Umbilical cord (tissue), 2 donors: Measurements from ENCODE around the gene ARHGAP18. TPM values are rescaled to one million over a fixed set of nuclear protein-coding genes. Genes with fewer than 3 reads are reported as not detected.

Experiments
- DNase-seq: peaks from one replicate; pipeline ENCODE4 v3.0.0-alpha.2; 2015; ENCODE audit warnings: low spot score
- total RNA-seq: library from RNA; depleted of rRNA; stranded (reverse); fragments of >200 nt; gene quantifications from one replicate; pipeline ENCODE4 v1.2.3, GENCODE V29; 2014; ENCODE audit warnings: low replicate concordance; ENCODE audit not compliant: insufficient read depth

ARHGAP18 gene
- total RNA-seq, 1 donor from 2014 or later = 27.0 TPM

DNA sequence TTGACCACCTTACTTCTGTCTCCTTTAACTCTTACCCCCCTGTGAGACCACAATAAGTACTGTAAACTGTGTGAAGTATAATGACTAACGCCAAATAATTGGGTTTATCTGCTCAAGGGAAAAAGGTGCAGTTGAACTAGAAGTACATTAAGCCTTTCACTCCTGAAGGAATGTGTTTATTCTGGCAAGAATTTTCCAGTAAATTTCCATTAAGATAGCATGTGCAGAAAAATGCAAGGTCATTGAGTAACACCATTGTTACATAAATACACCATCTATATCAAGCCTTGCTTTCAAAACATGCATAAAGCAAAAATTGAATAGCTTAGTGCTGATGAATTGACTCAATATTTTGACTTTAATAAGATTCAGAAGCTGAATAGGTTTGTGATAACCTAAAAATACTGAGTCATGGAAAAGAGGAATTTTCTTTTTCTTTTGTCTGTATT lies 65.4 kb downstream of the ARHGAP18 start:
- DNase-seq = peak; percentile 40

DNA sequence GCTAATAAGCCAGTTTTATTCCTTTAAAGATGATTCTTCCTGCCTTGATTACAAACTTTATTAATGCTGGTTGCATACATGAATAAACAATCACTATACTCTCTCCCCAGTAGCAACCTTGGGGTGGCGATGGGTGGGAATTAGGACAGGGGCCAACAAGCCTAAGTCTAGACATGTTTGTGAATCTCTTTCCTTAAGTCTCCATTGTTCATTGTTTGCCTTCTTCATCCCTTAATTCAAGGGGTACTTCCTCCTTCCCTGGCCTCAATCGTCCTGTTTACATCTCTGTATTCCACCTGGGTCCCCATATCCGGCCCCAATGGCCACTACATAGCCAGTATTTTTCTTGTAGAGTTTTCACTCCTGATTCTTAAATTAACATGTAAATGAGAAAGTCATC lies 66.0 kb downstream of the ARHGAP18 start:
- DNase-seq = no peak

DNA sequence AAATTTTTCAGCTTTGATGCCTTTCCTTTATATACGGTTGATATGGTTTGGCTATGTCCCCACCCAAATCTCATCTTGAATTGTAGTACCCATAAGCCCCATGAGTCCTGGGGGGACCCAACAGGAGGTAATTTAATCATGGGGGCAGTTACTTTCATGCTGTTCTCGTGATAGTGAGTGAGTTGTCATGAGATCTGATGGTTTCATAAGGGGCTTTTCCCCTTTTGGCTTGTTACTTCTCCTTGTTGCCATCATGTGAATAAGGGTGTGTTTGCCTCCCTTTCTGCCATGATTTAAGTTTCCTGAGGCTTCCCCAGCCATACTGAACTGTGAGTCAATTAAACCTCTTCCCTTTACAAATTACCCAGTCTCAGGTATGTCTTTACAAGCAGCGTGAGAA lies 66.8 kb downstream of the ARHGAP18 start:
- no peak for DNase-seq

DNA sequence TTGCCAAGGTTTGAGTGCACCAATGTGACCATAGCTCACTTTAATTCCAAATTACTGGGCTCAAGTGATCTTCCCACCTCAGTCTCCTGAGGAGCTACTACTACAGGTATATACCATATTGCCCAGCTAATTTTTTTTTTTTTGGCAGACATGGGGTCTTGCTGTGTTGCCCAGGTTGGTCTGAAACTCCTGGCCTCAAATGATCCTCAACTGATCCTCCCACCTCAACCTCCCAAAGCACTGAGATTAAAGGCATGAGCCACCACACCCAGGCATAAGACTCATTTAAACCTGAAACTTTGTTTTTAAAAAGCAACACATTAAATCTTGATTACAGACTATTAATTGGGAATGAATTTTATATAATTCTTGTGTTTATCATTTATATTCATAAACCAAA lies 67.7 kb downstream of the ARHGAP18 start:
- no peak for DNase-seq

DNA sequence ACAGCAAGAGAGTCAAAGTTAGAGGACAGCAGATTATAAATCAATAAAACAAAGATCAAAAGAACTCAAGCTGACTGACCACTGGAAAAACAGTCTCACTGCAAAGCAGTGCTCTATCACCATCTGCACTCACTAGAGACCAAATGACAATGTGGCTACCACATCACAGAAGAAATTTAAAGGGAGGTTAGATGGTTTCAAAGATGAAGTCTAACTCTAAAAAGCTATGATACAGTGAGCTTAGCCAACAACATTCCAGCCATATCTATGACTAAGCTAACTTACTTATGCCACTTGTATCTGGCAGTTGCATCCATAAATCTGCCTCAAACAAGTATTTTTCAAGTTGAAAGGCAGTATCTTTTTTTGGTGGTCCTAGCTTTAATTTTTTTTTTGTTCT lies 68.6 kb downstream of the ARHGAP18 start:
- DNase-seq = peak; percentile 69

DNA sequence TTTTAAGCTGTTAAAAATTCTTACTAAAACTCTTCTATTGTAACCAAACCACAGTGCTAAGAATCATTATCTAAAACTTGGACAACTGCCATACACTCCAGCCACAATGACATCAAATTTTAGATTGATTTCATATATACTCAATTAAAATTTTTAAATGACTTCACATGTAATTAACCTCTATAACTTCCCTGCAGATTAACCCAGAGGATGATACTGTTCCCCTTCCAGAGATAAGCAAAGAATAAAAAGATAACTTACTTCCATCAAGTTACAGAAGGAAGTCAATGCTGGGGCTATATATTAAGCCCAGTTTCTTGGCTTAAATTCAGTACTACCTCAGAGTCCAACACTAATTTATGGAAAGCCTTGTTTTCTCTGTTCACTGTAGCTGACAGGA lies 71.3 kb downstream of the ARHGAP18 start:
- peak; percentile 47 for DNase-seq

DNA sequence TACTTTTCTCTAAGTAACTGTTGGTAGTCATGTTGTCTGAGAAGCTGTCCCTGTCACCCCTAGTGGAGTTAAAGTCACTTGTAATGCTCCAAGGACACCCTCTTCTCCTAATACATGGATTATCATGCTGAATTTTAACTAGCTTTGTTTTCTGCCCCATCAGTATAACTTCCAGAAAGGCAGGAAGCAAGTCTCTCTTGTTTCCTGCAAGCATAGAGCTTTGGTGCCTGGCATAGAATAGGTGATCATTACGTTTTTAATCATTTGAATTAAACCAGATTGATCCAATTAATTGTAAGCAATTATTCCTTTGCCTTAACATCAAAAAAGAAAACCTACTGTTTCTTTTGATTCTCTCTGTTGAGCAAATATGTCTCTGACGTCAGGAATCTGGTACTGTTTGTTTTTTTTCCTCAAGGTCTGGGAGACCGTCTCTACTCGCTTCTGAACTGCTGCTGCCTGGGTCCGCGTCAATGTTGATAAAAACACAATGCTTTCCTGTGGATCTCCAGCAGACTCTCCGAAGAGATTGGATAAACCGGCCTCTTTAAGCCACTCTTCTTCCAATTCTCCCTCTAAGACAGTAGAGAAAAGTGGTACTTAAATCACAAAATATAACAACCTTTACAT lies 71.8 kb downstream of the ARHGAP18 start:
- DNase-seq = no peak

DNA sequence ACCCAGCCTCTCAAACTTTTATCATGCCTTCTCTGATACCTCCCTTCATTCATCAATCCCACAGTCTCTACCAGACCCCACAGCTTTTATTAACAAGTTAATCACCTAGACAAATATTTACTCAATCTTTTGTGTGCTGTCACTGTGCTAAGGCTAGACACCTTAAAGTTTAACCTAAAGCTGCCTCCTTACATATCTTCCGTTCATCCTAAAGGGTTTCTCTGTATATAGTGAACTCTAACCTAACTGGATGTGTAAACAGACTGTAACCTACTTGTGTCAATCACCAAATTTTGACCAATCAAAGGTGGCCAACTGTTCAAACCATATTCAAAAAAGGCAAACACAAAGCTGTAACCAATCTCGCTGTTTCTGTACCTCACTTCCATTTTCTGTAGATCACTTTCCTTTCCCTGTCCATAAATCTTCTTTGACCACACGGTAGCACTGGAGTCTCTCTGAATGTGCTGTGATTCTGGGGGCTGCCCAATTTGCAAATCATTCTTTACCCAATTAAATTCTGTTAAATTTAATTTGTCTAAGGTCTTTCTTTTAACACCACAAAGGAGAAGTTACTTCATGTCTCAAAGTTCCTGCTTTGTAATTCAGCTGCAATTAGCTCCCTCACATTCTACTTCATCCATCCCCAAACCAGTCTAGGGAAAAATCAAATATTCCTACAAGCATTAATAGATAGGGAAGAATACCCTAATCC lies 72.5 kb downstream of the ARHGAP18 start:
- DNase-seq = no peak

DNA sequence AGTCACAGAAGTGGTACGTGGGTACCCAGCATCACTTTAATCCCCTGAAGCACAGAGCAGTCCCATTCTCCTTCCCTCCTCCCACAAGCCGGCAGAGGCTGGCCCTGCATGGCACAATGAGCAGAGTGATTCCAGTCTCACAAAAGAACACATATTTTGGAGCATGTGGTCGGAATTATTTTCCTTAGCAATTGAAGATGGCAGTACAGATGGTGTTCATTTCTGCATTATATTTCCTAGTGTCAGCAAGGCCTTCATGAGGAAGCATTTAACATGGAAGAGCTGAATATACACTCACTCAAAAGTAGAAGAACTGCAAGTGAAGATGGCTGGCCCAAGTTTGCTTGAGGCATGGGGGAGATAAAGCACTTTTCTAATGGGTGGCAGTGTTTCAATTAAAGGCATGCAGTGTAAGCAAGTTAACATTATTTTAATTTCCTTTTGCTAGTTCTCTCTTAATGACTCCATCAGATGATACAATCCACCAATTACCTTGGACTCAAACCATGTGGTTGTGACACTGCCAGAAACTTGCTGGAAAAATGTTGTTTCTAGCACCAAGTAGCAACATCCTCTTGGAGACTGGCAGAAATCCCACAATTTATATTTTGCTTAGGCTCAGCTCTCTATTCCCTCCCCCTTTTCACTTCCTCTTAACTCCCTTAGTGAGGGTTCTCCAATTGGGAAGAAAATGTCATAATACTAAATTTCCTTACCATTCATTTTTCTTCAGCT lies 74.4 kb downstream of the ARHGAP18 start:
- peak; percentile 35 for DNase-seq

DNA sequence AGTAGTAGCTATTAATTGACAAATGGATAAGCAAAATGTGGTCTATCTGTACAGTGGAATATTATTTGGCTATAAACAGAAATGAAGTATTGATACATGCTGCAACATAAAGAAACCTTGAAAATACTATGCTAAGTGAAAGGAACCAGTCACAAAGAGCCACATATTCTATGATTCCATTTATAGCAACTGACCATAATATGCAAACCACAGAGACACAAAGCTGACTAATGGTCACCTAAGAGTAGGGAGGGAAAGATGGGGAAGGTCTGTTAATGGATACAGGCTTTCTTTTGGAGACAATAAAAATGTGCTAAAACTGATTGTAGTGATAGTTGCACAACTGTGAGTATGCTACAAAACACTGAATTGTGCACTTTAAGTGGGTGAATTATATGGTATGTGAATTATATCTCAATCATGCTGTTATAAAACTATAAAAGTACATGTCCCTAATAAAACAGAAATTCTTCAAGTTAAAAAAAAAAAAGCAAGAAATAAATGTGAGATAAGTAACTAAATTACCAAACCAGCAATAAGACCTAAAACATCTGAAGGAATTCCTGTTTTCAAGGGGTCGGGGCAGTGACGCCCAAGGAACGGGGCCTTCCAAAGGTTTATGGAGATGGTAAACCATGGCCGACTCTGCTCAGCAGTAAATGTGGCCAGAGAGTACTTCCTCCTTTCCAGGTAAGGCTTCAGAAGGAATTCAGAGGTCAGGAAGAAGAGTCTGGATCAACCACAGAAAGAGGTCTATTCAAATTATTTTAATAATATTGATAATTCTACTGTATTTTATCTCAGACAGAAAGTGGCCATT lies 75.4 kb downstream of the ARHGAP18 start:
- DNase-seq = no peak

DNA sequence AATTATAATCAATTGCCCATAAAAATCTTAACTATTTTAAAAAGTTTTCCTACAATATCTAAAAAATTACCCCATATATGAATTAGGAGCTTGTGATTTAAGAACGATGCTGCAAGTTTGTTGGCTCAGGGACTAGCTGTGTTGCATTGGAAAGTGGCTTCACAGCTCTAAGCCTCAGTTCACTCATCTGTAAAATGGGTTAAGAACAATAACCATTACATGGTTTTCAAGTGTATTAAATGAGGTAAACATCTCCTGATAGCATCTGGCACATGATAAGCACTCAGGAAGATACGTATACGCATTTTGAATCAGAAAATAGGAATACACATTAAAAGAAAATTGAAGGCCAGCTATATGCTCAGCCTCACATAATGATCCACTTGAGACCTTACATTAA lies 76.4 kb downstream of the ARHGAP18 start:
- DNase-seq = no peak

DNA sequence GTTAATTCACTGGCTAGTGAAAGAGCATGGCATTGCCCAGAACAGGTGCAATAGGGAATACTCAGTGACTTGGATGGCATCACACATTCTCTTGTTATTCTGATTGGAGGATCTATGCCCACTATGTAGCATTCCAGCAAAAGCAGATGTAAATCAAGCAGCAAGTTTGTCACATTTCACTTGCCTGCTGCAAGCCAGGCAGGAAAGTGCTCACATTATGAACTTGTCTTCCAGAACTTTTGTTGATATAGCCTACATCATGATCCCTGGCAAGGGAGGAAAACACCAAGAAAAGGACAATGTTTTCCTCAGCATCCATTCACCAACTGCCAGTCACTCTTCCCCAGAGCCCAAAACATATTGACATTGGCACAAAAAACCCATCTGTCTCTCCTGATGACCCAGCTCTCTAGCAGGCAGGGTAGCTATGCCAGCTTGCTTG lies 77.8 kb downstream of the ARHGAP18 start:
- no peak for DNase-seq

DNA sequence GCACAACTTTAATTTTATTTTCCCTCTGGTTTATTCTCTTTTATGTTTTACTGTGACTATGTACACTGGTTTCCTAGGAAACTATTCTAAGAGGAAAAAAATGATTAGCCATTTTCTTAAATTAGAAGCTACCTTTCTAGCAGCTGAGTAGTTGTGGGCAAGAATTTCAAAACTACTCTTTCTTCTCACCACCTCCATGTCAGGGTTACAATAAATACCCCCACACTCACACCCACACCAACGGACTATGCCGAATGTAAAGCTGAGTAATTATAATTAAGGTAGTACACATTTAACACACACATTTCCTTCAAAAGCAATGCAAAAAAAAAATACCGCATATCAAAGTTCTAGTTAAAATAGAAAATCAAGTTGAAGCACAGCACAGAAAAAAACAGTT lies 78.9 kb downstream of the ARHGAP18 start:
- no peak for DNase-seq

DNA sequence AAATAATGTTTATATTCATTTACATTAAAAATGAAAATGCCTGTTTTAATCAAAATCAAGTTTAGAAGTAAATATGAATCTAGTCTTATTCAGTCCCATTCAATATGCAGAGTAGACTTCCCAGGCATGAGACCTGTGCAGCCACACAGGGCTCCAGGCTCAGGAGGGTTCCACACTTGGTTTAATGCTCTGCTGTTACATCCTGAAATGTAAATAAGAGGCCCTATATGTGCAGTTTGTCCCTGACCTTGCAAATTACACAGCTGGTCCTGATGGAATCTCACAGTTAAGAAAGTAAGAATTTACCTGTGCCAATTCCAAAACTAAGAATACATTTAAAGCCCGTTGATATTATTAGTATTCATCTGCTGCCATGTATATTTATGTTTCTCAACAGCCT lies 79.4 kb downstream of the ARHGAP18 start:
- no peak for DNase-seq

DNA sequence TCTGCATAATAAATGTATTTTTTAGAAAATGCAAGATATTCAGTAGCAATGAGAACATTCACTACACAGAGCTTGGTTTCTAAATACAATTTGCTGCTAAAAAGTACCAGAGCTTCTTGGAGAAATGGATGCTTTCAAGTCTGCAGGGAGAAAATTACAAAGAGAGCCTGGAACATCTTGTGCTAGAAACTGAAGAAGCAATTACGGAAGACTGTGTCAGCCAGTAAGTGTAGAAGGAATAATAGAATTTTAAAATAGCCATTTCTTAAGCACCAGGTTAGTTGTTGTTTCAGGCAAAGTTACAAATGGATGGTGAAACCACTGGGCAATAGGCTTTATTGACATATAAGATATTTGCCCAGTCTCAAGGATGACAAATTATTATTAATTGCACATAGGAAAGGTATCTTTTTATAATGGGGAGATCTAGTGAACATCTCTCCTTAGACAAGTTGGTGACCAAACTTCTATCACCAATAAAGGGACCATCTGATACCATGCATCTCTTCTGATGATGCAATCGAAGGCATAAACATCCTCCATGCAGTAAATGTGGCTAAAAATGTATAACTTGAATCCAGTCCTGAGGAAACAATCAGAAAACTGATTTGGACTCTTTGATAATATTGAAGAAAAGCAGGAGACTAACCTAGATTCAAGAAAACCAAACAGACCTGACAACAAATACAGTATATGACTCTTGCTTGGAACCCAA lies 81.7 kb downstream of the ARHGAP18 start:
- no peak for DNase-seq

DNA sequence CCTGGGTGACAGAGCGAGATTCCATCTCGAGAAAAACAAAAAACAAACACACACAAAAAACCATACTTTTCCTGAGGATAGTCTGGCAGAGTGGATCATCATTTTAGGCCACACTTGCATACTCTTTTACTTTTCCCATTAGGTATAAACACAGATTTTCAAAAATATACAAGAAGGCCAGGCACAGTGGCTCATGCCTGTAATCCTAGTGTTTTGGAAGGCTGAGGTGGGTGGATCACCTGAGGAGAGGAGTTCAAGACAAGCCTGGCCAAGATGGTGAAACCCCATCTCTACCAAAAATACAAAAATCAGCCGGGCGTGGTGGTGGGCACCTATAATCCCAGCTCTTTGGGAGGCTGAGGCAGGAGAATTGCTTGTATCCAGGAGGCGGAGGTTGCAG lies 85.5 kb downstream of the ARHGAP18 start:
- no peak for DNase-seq

DNA sequence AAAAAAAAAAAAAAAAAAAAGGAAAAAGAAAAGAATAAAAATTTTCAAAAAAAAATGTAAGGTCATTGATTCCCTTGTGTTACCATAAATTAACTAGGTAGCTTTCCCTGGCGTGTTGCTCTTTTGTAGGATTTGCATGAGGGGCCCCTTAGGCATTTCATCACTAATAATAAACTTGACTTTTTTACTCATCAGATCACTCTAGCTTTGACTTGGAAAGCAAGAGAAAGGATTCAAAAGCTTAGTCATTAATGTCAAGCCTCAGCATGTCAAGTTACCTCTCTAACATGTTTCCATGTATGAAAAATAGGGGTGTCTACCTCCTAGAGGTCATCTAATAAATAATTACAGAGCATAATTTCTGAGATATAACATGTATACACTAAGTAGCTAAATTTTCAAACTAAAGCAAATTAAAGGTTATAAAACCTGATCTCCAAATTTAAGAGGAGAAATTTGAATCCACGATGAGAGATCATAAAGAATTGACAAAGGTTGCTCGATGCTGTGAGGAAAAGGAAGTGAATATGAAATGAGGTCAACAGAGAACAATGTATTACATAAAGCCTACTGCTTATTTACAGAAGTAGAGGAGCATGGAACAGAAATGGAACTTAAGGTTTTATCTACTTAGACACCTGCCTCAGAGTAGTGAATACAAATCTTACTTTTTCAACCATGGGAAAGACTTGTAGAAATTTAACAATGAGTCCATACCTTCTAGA lies 86.8 kb downstream of the ARHGAP18 start:
- no peak for DNase-seq

DNA sequence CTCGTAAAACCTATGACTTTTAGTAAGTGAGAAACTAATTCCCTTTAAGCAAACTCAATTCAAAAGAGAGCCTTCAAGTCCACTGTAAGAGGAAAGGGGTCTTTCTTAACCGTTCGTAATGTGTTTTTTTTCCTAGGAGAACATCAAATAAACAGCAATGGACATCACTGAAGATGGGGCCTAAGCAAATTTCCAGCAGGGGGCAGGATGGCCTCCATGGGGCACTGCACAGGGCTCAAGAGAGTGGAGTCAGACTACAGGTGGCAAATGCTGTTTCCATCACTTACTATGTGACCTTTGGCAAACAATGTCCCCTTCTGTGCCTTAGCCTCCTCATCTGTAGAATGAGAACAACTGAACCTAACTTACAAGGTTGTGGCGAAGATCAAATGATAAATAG lies 88.7 kb downstream of the ARHGAP18 start:
- no peak for DNase-seq

DNA sequence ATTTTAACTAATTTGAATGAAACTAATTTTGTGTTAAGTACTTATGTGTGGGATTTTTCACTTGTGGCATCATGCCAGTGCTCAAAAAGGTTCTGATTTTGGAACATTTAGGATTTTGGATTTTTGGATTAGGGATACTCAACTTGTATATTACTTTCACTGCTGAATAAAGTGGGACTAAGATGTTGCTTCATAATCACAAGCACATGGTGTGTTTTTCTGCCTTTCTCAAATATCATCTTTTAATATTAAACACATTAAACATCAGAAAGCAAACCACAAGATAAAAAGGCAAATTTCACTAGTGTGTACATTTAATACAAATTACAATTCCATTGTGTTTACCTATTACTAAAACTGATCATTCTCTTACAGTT lies 89.8 kb downstream of the ARHGAP18 start:
- DNase-seq = no peak

DNA sequence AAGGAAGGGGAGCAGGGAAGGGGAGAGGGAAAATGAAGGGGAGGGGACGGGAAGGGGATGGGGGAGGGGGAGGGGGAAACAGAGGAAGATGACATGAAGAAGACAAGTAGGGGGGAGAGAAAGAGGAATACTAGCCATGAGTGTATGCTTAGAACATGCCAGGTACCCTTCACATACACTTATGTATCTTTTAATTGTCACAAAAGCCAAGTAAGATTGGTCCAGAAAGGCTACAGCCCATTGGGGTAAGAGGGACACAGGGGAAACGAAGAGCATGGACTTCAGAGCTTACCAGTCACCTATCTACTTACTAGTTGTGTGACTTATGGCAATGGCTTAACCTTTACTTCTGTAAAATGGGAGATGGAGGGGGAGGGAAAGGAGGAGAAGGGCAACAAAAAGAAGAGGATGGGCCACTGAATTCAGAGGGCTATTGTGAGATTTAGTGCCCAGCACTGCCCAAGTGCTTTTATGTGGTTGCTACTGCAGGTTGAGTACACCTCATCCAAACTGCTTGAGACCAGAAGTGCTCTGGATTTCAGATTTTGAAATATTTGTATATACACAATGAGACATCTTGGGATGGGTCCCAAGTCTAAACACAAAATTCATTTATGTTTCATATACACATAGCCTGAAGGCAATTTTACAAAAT lies 90.3 kb downstream of the ARHGAP18 start:
- DNase-seq = no peak
